GM12864 (cell line): ENCODE measurements around the gene ZNF430.

ENCODE experiments used
- DNase-seq: peaks from one replicate; pipeline ENCODE4 v3.0.0-alpha.2; 2011; ENCODE audit warnings: low read depth
- H3K4me3 ChIP-seq: 2 replicates; pipeline ENCODE4 v1.5.1; 2011; ENCODE audit warnings: mild to moderate bottlenecking, low read depth, low read length, control low read depth
- TF ChIP-seq, protein P1 (sequence below): IDR thresholded peaks from 2 replicates; pipeline ENCODE4 v1.5.1; 2011; ENCODE audit warnings: low read depth, mild to moderate bottlenecking, moderate library complexity, low read length, control low read depth, inconsistent platforms; ENCODE audit errors: missing control alignments

The ZNF430 gene

DNA sequence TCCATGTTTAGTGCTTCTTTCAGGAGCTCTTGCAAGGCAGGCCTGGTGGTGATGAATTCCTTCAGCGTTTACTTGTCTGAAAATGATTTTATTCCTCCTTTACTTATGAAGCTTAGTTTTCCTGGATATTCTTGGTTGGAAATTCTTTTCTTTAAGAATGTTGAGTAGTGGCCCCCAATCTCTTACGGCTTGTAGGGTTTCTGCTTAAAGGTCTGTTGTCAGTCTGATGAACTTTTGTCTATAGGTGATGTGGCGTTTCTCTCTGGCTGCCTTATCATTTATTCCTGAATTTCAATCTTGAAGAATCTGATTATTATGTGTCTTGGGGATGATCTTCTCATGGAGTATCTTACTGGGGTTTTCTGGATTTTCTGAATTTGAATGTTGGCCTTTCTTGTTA lies 26.0 kb downstream of the ZNF430 start:
- TF ChIP-seq, protein P1, sequence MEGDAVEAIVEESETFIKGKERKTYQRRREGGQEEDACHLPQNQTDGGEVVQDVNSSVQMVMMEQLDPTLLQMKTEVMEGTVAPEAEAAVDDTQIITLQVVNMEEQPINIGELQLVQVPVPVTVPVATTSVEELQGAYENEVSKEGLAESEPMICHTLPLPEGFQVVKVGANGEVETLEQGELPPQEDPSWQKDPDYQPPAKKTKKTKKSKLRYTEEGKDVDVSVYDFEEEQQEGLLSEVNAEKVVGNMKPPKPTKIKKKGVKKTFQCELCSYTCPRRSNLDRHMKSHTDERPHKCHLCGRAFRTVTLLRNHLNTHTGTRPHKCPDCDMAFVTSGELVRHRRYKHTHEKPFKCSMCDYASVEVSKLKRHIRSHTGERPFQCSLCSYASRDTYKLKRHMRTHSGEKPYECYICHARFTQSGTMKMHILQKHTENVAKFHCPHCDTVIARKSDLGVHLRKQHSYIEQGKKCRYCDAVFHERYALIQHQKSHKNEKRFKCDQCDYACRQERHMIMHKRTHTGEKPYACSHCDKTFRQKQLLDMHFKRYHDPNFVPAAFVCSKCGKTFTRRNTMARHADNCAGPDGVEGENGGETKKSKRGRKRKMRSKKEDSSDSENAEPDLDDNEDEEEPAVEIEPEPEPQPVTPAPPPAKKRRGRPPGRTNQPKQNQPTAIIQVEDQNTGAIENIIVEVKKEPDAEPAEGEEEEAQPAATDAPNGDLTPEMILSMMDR, result no peak
- no peak overlapping the region for H3K4me3 ChIP-seq

DNA sequence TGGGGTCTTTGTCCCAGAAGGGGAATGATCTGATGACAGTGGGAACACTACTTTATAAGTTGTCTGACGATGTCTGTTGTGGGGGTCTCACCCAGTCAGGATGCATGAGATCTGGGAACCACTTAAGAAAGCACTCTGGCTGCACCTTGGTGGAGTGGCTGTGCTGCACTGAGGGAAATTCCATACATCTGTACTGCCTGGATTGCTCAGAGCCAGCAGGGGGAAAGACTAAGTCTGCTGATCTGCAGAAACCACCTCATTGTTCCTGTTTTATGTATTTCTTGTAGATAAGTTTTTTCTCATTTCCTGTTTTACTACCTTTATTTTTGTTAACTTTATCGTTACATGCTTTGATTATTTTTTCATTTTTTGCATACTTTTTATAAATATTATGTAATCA lies 27.3 kb downstream of the ZNF430 start:
- TF ChIP-seq, protein P1, result no peak
- no peak overlapping the region for H3K4me3 ChIP-seq
- DNase-seq, result no peak

More for the DNA sequence above, 26.0 kb downstream of the ZNF430 start:
- DNase-seq, result no peak

DNA sequence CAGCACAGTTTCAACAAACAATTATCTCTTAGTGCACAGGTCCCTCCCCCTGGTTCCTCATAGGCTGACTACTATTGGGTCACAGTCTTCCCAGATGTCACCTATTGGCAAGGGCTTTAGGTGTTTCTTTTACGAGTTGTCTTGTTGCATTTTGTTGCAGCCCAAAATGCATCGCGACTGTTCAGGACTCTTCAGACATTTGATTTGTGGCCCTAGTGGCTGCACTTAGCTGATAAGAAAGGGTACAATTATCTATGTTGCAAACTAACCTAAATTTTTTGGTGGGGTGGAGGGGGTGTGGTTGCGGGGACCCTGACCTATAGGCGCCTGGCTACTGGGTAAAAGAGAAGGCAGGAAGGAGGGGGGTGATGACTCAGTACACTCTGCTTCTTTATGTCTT lies 32.4 kb downstream of the ZNF430 start:
- DNase-seq, result no peak
- H3K4me3 ChIP-seq, result no peak overlapping the region
- TF ChIP-seq, protein P1, result no peak

DNA sequence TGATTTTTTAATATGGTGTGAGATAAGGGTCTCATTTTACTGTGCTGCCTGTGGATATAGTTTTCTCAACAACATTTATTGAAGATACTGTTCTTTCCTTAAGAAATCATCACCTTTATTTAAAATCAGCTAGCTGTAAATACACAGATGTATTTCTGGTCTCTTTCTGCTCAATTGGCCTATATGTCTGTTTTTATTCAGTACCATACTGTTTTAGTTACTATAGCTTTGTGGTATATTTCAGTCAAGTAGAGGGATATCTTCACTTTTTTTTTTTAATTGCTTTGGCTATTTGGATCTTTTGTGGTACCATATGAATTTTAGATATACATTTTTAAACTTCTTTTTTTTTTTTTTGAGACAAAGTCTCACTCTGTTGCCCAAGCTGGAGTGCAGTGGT lies 44.9 kb downstream of the ZNF430 start:
- H3K4me3 ChIP-seq, result no peak overlapping the region
- TF ChIP-seq, protein P1, result no peak
- DNase-seq, result no peak

DNA sequence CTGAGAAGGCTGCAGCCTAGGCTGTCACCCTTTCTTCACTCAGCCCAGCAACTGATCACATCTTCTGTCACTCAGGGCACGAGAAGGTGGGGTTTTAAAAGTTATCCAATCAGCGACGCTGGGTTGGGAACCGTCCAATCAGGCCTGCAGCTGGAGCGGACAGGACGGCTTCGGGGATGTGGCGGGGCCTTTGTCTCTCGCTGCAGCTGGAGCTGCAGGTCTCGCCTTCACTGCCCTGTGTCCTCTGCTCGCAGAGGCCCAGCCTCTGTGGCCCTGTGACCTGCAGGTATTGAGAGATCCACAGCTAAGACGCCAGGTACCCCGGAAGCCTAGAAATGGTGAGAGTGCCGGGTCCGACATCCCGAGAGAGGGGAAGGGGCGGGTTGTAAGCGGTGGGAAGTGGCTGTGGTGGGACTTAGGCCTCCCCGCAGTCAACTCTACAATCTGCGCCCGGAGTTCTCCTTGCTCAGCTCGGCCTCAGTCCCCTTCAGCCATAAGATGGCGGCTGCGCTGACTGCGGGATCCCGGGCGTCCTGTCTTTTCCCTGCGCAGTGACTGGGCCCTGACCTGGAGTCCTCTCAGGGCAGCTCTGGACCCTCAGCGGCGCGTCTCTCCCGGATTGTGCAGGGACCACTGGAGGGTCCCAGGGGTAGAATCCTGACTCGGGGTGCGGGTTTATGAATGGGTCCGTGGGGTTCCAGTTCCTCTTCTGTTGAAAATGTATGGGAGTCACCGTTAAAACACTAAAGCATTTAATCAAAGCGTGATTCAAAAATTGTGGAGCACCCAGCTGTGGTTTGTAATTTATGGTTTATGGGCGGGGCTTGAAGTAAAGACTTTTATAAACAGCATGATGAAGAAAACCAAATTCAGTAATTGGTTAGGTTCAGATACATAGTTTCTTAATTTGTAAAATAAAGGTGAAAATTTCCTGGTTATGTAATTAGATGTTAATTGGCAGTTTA lies 61.8 kb downstream of the ZNF430 start, which contains the start of gene ZNF714:
TSS of gene ZNF714 (plus strand) at position 193 of the 965 bp plus-strand sequence. CDS start 16,066 bp downstream, outside the sequence.
- TF ChIP-seq, protein P1, result no peak
- H3K4me3 ChIP-seq, result peak within 1 kb of the TSS; percentile 74
- peak; percentile 77 for DNase-seq

DNA sequence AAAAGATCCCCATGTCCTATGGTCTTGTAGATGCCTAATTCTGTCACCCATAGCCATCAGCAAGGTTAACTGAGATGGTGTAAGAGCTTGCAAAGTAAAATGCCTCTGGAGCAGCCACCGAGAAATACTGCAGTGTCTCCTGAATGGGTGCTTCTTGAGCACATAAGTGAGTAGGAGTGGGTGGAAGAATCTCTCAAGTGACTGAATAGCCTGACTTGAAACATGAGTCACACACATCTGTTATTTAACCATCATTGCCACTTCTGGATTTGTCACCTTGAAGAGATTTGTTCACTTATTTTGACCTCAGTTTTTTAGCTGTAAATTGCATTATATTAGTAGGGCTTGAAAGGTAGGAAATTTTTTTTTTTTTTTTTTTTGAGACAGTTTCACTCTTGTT lies 63.9 kb downstream of the ZNF430 start:
- DNase-seq, result no peak
- H3K4me3 ChIP-seq, result no peak overlapping the region

More for the DNA sequence above, 63.9 kb downstream of the ZNF430 start:
- TF ChIP-seq, protein P1, result no peak
